Ascending aorta (tissue), 2 donors: ENCODE results near the gene DAB1. TPM values are rescaled to one million over a fixed set of nuclear protein-coding genes. Genes with fewer than 3 reads are reported as not detected.

ENCODE experiments used
- DNase-seq, 2 donors: peaks; one replicate each; pipeline ENCODE4 v3.0.0-alpha.2; 2019; ENCODE audit warnings: low spot score in 2 of 2
- H3K27ac ChIP-seq, 2 donors: fragments of 200-600 bp; sonication (generic); one replicate each; pipeline ENCODE4 v1.5.1; 2016 to 2017; ENCODE audit warnings: mild to moderate bottlenecking in 1 of 2
- H3K27me3 ChIP-seq: fragments of 200-600 bp; sonication (generic); one replicate; pipeline ENCODE4 v1.5.1; 2017
- H3K36me3 ChIP-seq, 2 donors: fragments of 200-600 bp; sonication (generic); one replicate each; pipeline ENCODE4 v1.5.1; 2016
- H3K4me1 ChIP-seq, 2 donors: fragments of 200-600 bp; sonication (generic); one replicate each; pipeline ENCODE4 v1.5.1; 2016 to 2017; ENCODE audit warnings: mild to moderate bottlenecking in 1 of 2
- H3K4me3 ChIP-seq, 2 donors: fragments of 200-600 bp; sonication (generic); one replicate each; pipeline ENCODE4 v1.5.1; 2016 to 2017; ENCODE audit warnings: mild to moderate bottlenecking in 1 of 2
- H3K9me3 ChIP-seq, 2 donors: fragments of 200-600 bp; sonication (generic); one replicate each; pipeline ENCODE4 v1.5.1; 2016
- intact Hi-C: fragments of 100-400 bp; cut with DNase I; formaldehyde crosslinking; loops from one replicate; pipeline ENCODE4 v1.15.1; 2023
- total RNA-seq: library from RNA; depleted of rRNA; stranded (reverse); fragments of >200 nt; gene quantifications from one replicate; pipeline ENCODE4 v1.1.0, GENCODE V29; 2016
- TF ChIP-seq, protein P1 (sequence below), 3 experiments: fragments of 200-600 bp in 2 of 3; fragments of 450-650 bp in 1 of 3; sonication (generic) in 2 of 3; IDR thresholded peaks; one replicate each; pipeline ENCODE4 v1.5.1; 2016 to 2019; ENCODE audit warnings: antibody characterized with exemption in 3 of 3, mild to moderate bottlenecking in 1 of 3, moderate library complexity in 1 of 3

Gene DAB1
- total RNA-seq, 1 donor from 2014 or later: not detected

DNA sequence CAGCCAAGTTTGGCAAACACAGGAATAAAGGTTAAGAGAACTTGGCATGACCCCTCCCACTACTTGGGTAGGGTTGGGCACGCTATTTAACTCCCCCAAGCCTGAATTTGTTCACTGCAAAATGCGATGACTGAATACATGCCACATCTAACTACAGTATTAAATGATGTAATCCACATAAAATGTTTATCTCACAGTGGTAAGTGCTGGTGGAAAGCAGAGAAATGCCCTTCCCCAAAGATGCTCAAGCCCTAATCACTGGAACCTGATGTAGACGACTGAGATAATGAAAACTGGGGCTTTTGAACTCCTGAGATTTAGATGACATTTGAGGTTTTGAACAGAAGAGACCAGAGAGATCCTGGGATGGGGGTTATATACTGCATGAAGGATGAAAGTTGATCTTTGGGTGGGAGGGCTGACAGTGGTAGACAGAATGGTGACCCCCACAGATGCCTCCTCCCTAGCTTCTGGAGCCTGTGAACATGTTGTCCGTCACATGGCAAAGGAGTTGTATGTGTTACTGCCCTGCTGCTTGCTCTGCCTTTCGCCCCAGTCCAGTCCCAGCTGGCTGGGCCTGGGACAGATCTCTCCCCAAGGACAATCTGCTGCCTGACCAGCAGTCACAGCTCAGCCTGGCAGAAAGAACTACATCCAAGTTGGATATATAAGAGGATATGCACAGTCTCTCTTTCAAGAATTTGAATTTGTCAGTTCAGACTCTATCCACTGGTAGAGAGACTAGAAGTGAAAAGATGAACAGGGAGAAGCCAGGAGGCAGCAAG, 120.9 kb downstream of the DAB1 start:
- TF ChIP-seq, protein P1, sequence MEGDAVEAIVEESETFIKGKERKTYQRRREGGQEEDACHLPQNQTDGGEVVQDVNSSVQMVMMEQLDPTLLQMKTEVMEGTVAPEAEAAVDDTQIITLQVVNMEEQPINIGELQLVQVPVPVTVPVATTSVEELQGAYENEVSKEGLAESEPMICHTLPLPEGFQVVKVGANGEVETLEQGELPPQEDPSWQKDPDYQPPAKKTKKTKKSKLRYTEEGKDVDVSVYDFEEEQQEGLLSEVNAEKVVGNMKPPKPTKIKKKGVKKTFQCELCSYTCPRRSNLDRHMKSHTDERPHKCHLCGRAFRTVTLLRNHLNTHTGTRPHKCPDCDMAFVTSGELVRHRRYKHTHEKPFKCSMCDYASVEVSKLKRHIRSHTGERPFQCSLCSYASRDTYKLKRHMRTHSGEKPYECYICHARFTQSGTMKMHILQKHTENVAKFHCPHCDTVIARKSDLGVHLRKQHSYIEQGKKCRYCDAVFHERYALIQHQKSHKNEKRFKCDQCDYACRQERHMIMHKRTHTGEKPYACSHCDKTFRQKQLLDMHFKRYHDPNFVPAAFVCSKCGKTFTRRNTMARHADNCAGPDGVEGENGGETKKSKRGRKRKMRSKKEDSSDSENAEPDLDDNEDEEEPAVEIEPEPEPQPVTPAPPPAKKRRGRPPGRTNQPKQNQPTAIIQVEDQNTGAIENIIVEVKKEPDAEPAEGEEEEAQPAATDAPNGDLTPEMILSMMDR (IDR thresholded peaks at IDR 0.05): no peak
- DNase-seq: no peak
- Histone ChIP-seq H3K36me3 (no peaks in the 10 kb centered on the region), H3K27ac (no peak overlapping the region), H3K4me1 (no peaks in the 10 kb centered on the region), H3K27me3 (no peaks in the 10 kb centered on the region), H3K4me3 (no peak overlapping the region), H3K9me3 (no peaks in the 10 kb centered on the region)
- intact Hi-C loops: no loop called here

DNA sequence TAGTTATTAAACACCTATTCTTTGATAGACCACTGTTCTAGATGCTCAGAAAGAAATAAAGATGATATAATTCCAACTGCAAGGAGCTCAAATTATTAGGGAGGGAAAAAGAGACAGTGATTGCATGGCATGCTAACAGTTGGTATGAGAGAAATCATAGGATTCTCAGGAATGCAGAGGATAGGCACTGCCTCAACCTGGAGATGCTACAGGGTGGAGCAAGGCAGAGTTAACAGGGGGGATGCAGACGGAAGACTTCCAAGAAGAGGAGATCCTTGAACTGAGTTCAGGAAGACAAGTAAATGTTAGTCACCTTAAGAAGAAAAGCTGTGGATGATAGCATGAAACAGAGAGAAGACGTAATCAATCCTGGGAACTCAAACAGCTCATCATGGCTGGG, 123.7 kb downstream of the DAB1 start:
- Histone ChIP-seq H3K27me3 (no peaks in the 10 kb centered on the region), H3K4me1 (no peaks in the 10 kb centered on the region), H3K36me3 (no peaks in the 10 kb centered on the region), H3K27ac (no peak overlapping the region), H3K4me3 (no peak overlapping the region), H3K9me3 (no peaks in the 10 kb centered on the region)
- no peak for DNase-seq
- intact Hi-C loops: no loop called here
- TF ChIP-seq, protein P1 (IDR thresholded peaks at IDR 0.05): no peak

DNA sequence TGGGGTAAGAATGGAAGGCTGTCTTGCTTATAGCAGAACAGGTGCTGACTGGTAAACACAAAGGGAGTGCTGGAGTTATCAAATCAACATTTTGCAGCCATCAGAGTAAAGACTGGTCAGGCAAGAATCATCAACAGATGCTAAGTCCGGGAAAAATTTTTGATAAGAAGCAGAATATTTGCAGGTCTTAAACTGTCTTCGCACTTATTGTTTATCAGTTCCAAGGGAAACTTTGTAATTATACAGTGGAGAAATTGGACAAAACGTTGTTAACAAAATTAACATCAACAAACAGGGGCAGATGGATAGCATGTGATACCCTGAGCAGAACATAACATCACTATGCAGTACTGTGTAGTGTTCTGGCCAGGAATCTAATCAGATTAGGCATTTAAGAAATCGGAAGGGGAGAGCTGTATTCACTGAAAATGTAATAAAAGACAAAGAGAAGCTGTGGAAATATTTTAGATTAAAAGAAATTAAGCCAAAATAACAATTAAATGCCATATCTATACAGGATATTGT, 127.1 kb downstream of the DAB1 start:
- Histone ChIP-seq H3K27ac (no peak overlapping the region), H3K4me3 (no peak overlapping the region), H3K36me3 (no peaks in the 10 kb centered on the region), H3K9me3 (no peaks in the 10 kb centered on the region), H3K4me1 (no peaks in the 10 kb centered on the region), H3K27me3 (no peaks in the 10 kb centered on the region)
- intact Hi-C loops: no loop called here
- TF ChIP-seq, protein P1 (IDR thresholded peaks at IDR 0.05): no peak
- no peak for DNase-seq

DNA sequence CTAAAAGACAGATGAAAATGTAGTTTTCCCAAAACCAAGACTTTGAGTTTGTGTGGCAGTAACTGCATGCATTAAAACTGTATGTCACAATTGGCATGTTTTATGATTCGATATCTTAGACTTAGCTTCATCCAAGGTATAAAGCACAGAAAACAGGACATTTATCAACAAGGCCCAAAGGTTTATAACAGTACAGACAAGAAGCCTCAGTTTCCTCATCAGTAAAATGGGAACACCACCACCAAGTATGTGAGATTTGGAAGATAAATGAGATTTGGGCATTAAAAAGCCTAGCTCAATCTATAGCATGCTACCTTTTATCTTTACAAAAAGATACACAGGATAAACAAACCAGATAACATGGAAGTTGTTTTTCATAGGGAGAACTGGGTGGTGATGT, 128.5 kb downstream of the DAB1 start:
- TF ChIP-seq, protein P1 (IDR thresholded peaks at IDR 0.05): no peak
- Histone ChIP-seq H3K9me3 (no peaks in the 10 kb centered on the region), H3K4me1 (no peaks in the 10 kb centered on the region), H3K4me3 (no peak overlapping the region), H3K27me3 (no peaks in the 10 kb centered on the region), H3K36me3 (no peaks in the 10 kb centered on the region), H3K27ac (no peak overlapping the region)
- no peak for DNase-seq
- intact Hi-C loops: no loop called here

DNA sequence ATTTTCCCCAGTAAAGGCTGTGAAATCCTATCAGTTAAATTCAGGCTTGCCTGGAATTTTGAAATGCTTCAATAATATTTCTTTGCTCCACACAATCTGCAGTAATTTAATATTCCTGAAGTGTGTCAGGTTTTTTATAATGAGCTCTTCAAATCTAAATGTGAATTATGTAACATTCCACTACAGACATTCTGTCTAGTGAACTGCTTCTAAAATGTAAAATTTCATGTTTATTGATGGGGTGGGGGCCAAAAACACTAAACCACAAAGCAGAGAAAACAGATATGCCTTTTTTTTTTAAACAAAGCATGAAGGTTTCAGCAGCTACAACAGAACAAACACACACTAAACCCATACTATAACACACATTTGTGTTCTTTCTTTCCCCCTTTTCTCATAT, 129.7 kb downstream of the DAB1 start:
- H3K36me3 ChIP-seq: no peaks in the 10 kb centered on the region
- intact Hi-C loops: no loop called here
- no peak overlapping the region for H3K27ac ChIP-seq
- H3K9me3 ChIP-seq: no peaks in the 10 kb centered on the region
- TF ChIP-seq, protein P1 (IDR thresholded peaks at IDR 0.05): no peak
- no peak overlapping the region for H3K4me3 ChIP-seq
- no peaks in the 10 kb centered on the region for H3K27me3 ChIP-seq
- H3K4me1 ChIP-seq: no peaks in the 10 kb centered on the region
- no peak for DNase-seq
